CD14-positive monocyte (primary cell): ENCODE data around the gene SLC46A3. TPM values are rescaled to one million over a fixed set of nuclear protein-coding genes. Genes with fewer than 3 reads are reported as not detected.

ENCODE experiments used
- DNase-seq, 3 donors: peaks; one replicate each; pipeline ENCODE4 v3.0.0-alpha.2; 2011 to 2022
- H2AFZ ChIP-seq: 2 replicates; pipeline ENCODE4 v1.6.0; 2012; ENCODE audit warnings: mild to moderate bottlenecking, low read depth, low read length, inconsistent platforms; ENCODE audit not compliant: insufficient read depth, poor library complexity, severe bottlenecking
- H3K27ac ChIP-seq, 2 donors: 1 replicate in 1 of 2; 2 replicates in 1 of 2; pipeline ENCODE4 v1.5.1; 2012 to 2013; ENCODE audit warnings: low read length in 2 of 2, control low read depth in 1 of 2, inconsistent platforms in 1 of 2, low read depth in 1 of 2, mild to moderate bottlenecking in 1 of 2
- H3K27me3 ChIP-seq, 2 donors: one replicate each; pipeline versions ENCODE4 v1.6.0 to v1.6.1; 2011 to 2013; ENCODE audit warnings: low read length in 2 of 2; ENCODE audit not compliant: control insufficient read depth in 2 of 2, insufficient read depth in 2 of 2
- H3K36me3 ChIP-seq, 2 donors: replicated peaks in 1 of 2; 1 replicate in 1 of 2; 2 replicates in 1 of 2; pipeline versions ENCODE4 v1.5.1 to v1.6.1; 2012 to 2013; ENCODE audit warnings: low read length in 2 of 2, control low read depth in 1 of 2, inconsistent platforms in 1 of 2, mild to moderate bottlenecking in 1 of 2; ENCODE audit not compliant: insufficient read depth in 2 of 2, control insufficient read depth in 1 of 2
- H3K4me1 ChIP-seq, 2 donors: 1 replicate in 1 of 2; 2 replicates in 1 of 2; pipeline versions ENCODE4 v1.5.1 to v1.6.1; 2012 to 2013; ENCODE audit warnings: low read length in 2 of 2, control low read depth in 1 of 2, inconsistent platforms in 1 of 2, mild to moderate bottlenecking in 1 of 2, moderate library complexity in 1 of 2; ENCODE audit not compliant: insufficient read depth in 2 of 2, control insufficient read depth in 1 of 2
- H3K4me2 ChIP-seq: replicated peaks from 2 replicates; pipeline ENCODE3; 2012; ENCODE audit warnings: low read length, moderate library complexity, mild to moderate bottlenecking; ENCODE audit not compliant: poor library complexity, severe bottlenecking; ENCODE audit errors: extremely low read depth
- H3K4me3 ChIP-seq, 3 experiments: fragments of 200-600 bp in 1 of 3; sonication (generic) in 1 of 3; replicated peaks in 1 of 3; 1 replicate in 2 of 3; 2 replicates in 1 of 3; pipeline ENCODE4 v1.5.1; 2011 to 2013; ENCODE audit warnings: low read length in 3 of 3, mild to moderate bottlenecking in 3 of 3, control low read depth in 2 of 3, low read depth in 2 of 3, inconsistent platforms in 1 of 3, moderate library complexity in 1 of 3
- H3K79me2 ChIP-seq: 2 replicates; pipeline ENCODE4 v1.6.0; 2012; ENCODE audit warnings: mild to moderate bottlenecking, control low read depth, inconsistent platforms, low read length, moderate library complexity; ENCODE audit not compliant: insufficient read depth
- H3K9ac ChIP-seq: 2 replicates; pipeline ENCODE4 v1.6.0; 2017; ENCODE audit warnings: low read length, mild to moderate bottlenecking; ENCODE audit not compliant: insufficient read depth, poor library complexity, severe bottlenecking
- H3K9me3 ChIP-seq, 2 donors: replicated peaks in 1 of 2; 1 replicate in 1 of 2; 2 replicates in 1 of 2; pipeline versions ENCODE4 v1.5.1 to v1.6.1; 2012 to 2013; ENCODE audit warnings: low read length in 2 of 2, control low read depth in 1 of 2; ENCODE audit not compliant: control insufficient read depth in 1 of 2, insufficient read depth in 1 of 2
- H4K20me1 ChIP-seq: 2 replicates; pipeline ENCODE4 v1.6.0; 2012; ENCODE audit warnings: mild to moderate bottlenecking, low read length, control low read depth, moderate library complexity; ENCODE audit not compliant: insufficient read depth
- H3K27ac Mint-ChIP-seq, 7 donors: one replicate each; pipeline ENCODE4 v1.8.0; 2020; ENCODE audit warnings: mild to moderate bottlenecking in 7 of 7, mixed read lengths in 7 of 7, moderate library complexity in 6 of 7, inconsistent platforms in 2 of 7
- H3K27me3 Mint-ChIP-seq, 3 donors: one replicate each; pipeline ENCODE4 v1.8.0; 2021 to 2022; ENCODE audit warnings: low read depth in 3 of 3, mild to moderate bottlenecking in 3 of 3, mixed read lengths in 3 of 3, moderate library complexity in 3 of 3, inconsistent platforms in 1 of 3
- H3K36me3 Mint-ChIP-seq, 2 donors: one replicate each; pipeline ENCODE4 v1.8.0; 2020; ENCODE audit warnings: mixed read lengths in 2 of 2, inconsistent platforms in 1 of 2, mild to moderate bottlenecking in 1 of 2
- H3K4me1 Mint-ChIP-seq: one replicate; pipeline ENCODE4 v1.8.0; 2020; ENCODE audit warnings: mild to moderate bottlenecking, mixed read lengths
- H3K4me3 Mint-ChIP-seq, 2 donors: one replicate each; pipeline ENCODE4 v1.8.0; 2020; ENCODE audit warnings: mild to moderate bottlenecking in 2 of 2, mixed read lengths in 2 of 2, moderate library complexity in 1 of 2
- H3K9me3 Mint-ChIP-seq, 7 donors: one replicate each; pipeline ENCODE4 v1.8.0; 2020 to 2022; ENCODE audit warnings: mixed read lengths in 7 of 7, mild to moderate bottlenecking in 6 of 7, moderate library complexity in 6 of 7, inconsistent platforms in 2 of 7
- CTCF ChIP-seq: fragments of 200-600 bp; IDR thresholded peaks from one replicate; pipeline ENCODE4 v1.8.0; 2022; ENCODE audit warnings: antibody characterized with exemption, mild to moderate bottlenecking
- WGBS: methylation state at CpG from one replicate; pipeline ENCODE4 v1.1.5; 2013; ENCODE audit warnings: missing lambda C conversion rate; ENCODE audit not compliant: insufficient coverage; 5-methylcytosine and 5-hydroxymethylcytosine counted together
- intact Hi-C, 2 donors: fragments of 100-400 bp; cut with micrococcal nuclease; formaldehyde crosslinking; loops; one replicate each; pipeline versions ENCODE4 v1.15.0 to v1.15.1; 2023
- polyA plus RNA-seq, 3 donors: library from polyadenylated mRNA; depleted of rRNA in 1 of 3; unstranded in 2 of 3; stranded (reverse) in 1 of 3; fragments of 300-500 nt in 2 of 3; fragments of >200 nt in 1 of 3; fragmentation: Illumina TruSeq in 2 of 3; gene quantifications; 1 replicate in 2 of 3; 2 replicates in 1 of 3; pipeline ENCODE4 v1.2.3, GENCODE V29; 2012 to 2021

Gene SLC46A3
- polyA plus RNA-seq, 3 donors, result 8.2 to 21.1 (median 13.8) TPM

GRCh38 chr13:28678809-28679208 lies 40.0 kb downstream of the SLC46A3 start:
- Histone ChIP-seq H3K4me1 (no peaks in the 10 kb centered on the region), H3K9ac (no peak overlapping the region), H3K4me2 (no peak overlapping the region), H4K20me1 (peaks cover 25% of the 10 kb centered on the region), H2AFZ (no peak overlapping the region), H3K9me3 (no peaks in the 10 kb centered on the region), H3K4me3 (no peak overlapping the region), H3K36me3 (peaks cover 54 to 70% of the 10 kb centered on the region in 2 donors), H3K27me3 (no peaks in the 10 kb centered on the region), H3K27ac (no peak overlapping the region), H3K79me2 (peaks cover 17% of the 10 kb centered on the region)
- H3K9me3 Mint-ChIP-seq, result no peaks in the 10 kb centered on the region
- no peak overlapping the region for H3K27ac Mint-ChIP-seq
- intact Hi-C loops, result loop anchor here in 1 of 2 donors (10.0 kb wide), 1 partner anchor 116 kb away; no protein-coding TSS in a partner anchor
- H3K36me3 Mint-ChIP-seq, result peaks cover 50 to 61% of the 10 kb centered on the region in 2 donors
- H3K4me3 Mint-ChIP-seq, result no peak overlapping the region
- H3K27me3 Mint-ChIP-seq, result peaks cover 0 to 2% (median 1%) of the 10 kb centered on the region in 3 donors
- no peak for DNase-seq
- H3K4me1 Mint-ChIP-seq, result peaks cover 5% of the 10 kb centered on the region
- WGBS, result no CpG with 5 or more reads among the region's 1 CpG
- no peak for TF ChIP-seq CTCF

GRCh38 chr13:28671126-28671792 lies 47.5 kb downstream of the SLC46A3 start:
- peak; percentile 23 to 61 (median 38) for DNase-seq
- H3K36me3 Mint-ChIP-seq, result peaks cover 73 to 82% of the 10 kb centered on the region in 2 donors
- Histone ChIP-seq H3K4me3 (peak overlapping the region in 1 of 3 experiments; percentile 56), H3K79me2 (peaks cover 44% of the 10 kb centered on the region), H3K27ac (peak overlapping the region; percentile 55 to 75), H3K36me3 (peaks cover 79 to 89% of the 10 kb centered on the region in 2 donors), H3K4me1 (peaks cover 32 to 41% of the 10 kb centered on the region in 2 donors), H3K9me3 (no peaks in the 10 kb centered on the region), H2AFZ (no peak overlapping the region), H3K9ac (peak overlapping the region; percentile 4), H3K4me2 (peak overlapping the region; percentile 71), H4K20me1 (peaks cover 21% of the 10 kb centered on the region), H3K27me3 (no peaks in the 10 kb centered on the region)
- H3K4me3 Mint-ChIP-seq, result peak overlapping the region in 1 of 2 donors; percentile 59
- H3K4me1 Mint-ChIP-seq, result peaks cover 38% of the 10 kb centered on the region
- H3K27me3 Mint-ChIP-seq, result no peaks in the 10 kb centered on the region
- H3K9me3 Mint-ChIP-seq, result peaks cover 0 to 2% (median 0%) of the 10 kb centered on the region in 7 donors
- H3K27ac Mint-ChIP-seq, result peak overlapping the region; percentile 82 to 96 (median 92)
- no peak for TF ChIP-seq CTCF
- intact Hi-C loops, result loop anchor here in 1 of 2 donors (5.0 to 10.0 kb wide), 2 partner anchors 46 to 124 kb away; partner anchors contain the start of gene SLC46A3
